ENCODE measurements around the gene SH2D3C. TPM values are rescaled to one million over a fixed set of nuclear protein-coding genes. Genes with fewer than 3 reads are reported as not detected.

Gene SH2D3C
- total and polyA plus RNA-seq, 2 of the 8 experiments (the other 6 are each of a cell fraction or from before 2014, with no cell fraction given): 6.4 to 8.1 TPM

GRCh38 chr9:127693143-127693542 lies 85.3 kb downstream of the SH2D3C start:
- no peaks in the 10 kb centered on the region for H3K79me1 ChIP-seq (ENCODE audit: low read depth, low read length)
- peaks cover 0 to 3% (median 2%) of the 10 kb centered on the region in 4 experiments; a peak in 2 of 8 replicates for H3K36me3 ChIP-seq (ENCODE audit: control insufficient read depth in 2 of 4, insufficient read depth in 4 of 4, low read length in 3 of 4)
- DNase-seq (ENCODE audit: low read depth in 1 of 2, low spot score in 2 of 2): no peak
- no peak overlapping the region; a peak in 1 of 7 replicates for H3K9ac ChIP-seq (replicated peaks in 1 of 4; ENCODE audit: extremely low read depth in 1 of 4, low read depth in 3 of 4, low read length in 3 of 4)
- POLR2A ChIA-PET (ENCODE audit: partially characterized antibody): no interaction called here
- H4K8ac ChIP-seq (ENCODE audit: extremely low read depth, insufficient read depth, low read length): no peak overlapping the region
- H3K27ac ChIP-seq (ENCODE audit: low read depth, low read length): no peak overlapping the region; the same call in 1 of the 2 replicates
- CTCF ChIA-PET (ENCODE audit: partially characterized antibody): interaction anchor here (0.9 to 1.7 kb wide), 4 partner anchors 10 to 108 kb away, joined by 3 read pairs; no protein-coding TSS in a partner anchor
- H3K18ac ChIP-seq (ENCODE audit: extremely low read depth, low read length): no peak overlapping the region
- no peak overlapping the region for H3K23ac ChIP-seq (ENCODE audit: insufficient read length)
- no peak overlapping the region for H4K91ac ChIP-seq (replicated peaks; ENCODE audit: insufficient read length, low read length)
- no peak overlapping the region for H3K14ac ChIP-seq (ENCODE audit: insufficient read length)
- no peak overlapping the region for H4K5ac ChIP-seq (ENCODE audit: insufficient read length, low read depth, low read length)
- no peaks in the 10 kb centered on the region for H3K4me1 ChIP-seq (replicated peaks in 1 of 4; ENCODE audit: control insufficient read depth in 3 of 4, insufficient read depth in 4 of 4, low read length in 3 of 4)
- H3K23me2 ChIP-seq (ENCODE audit: low read depth, low read length): no peaks in the 10 kb centered on the region
- 91% methylated on average over 10 of the region's 10 CpGs; no CpG with 5 or more reads in 1 of the 2 experiments for WGBS, 2 experiments (ENCODE audit: extremely low coverage in 1 of 2, insufficient coverage in 1 of 2, insufficient read length in 1 of 2, insufficient replicate concordance in 2 of 2, low coverage in 1 of 2, low lambda C conversion rate in 2 of 2, missing lambda C conversion rate in 1 of 2)
- H3K56ac ChIP-seq (replicated peaks; ENCODE audit: insufficient read length, low read depth, low read length): no peak overlapping the region
- no peak for FAIRE-seq
- no peak overlapping the region for H3K4me3 ChIP-seq (ENCODE audit: extremely low read depth in 1 of 4, insufficient read depth in 2 of 4, low read depth in 3 of 4, low read length in 4 of 4)
- H2BK120ac ChIP-seq (replicated peaks; ENCODE audit: low read depth, low read length): no peak overlapping the region
- H3K79me2 ChIP-seq (ENCODE audit: control insufficient read depth in 1 of 2, insufficient read depth in 2 of 2, low read length in 2 of 2): no peaks in the 10 kb centered on the region
- H3K4ac ChIP-seq (replicated peaks; ENCODE audit: insufficient read length, low read depth, low read length): no peak overlapping the region
- no peak overlapping the region for H2BK15ac ChIP-seq (ENCODE audit: low read length)
- H3K27me3 ChIP-seq (replicated peaks in 1 of 4; ENCODE audit: control insufficient read depth in 3 of 4, extremely low read depth in 1 of 4, insufficient read depth in 3 of 4, low read length in 3 of 4): no peaks in the 10 kb centered on the region
- no peak overlapping the region for H3K4me2 ChIP-seq (ENCODE audit: insufficient read depth in 1 of 2, low read depth in 2 of 2, low read length in 2 of 2)
- H2BK12ac ChIP-seq (ENCODE audit: low read depth, low read length): no peak overlapping the region
- H2AK5ac ChIP-seq (ENCODE audit: low read depth, low read length): no peak overlapping the region
- no peak overlapping the region for H2AFZ ChIP-seq (ENCODE audit: low read length)
- H2BK5ac ChIP-seq (ENCODE audit: low read depth, low read length): no peak overlapping the region
- H3K9me3 ChIP-seq (ENCODE audit: insufficient read depth in 2 of 2, low read depth in 1 of 2, low read length in 1 of 2): no peaks in the 10 kb centered on the region
- no peak overlapping the region for H2BK20ac ChIP-seq (ENCODE audit: low read length)
- no peaks in the 10 kb centered on the region for H4K20me1 ChIP-seq (replicated peaks in 1 of 2; ENCODE audit: control insufficient read depth in 1 of 2, insufficient read depth in 2 of 2, low read length in 2 of 2)
